Fibroblast of the conjunctiva (primary cell): ENCODE data around the gene PLXNA3.
"Not testable (repeated sequence)": the region's sequence is repeated elsewhere in the genome, so short reads cannot be mapped to it uniquely, and the experiment has no call there.

Source experiments
- DNase-seq: peaks from one replicate; pipeline ENCODE4 v3.0.0-alpha.2; 2010; ENCODE audit warnings: low read depth

PLXNA3 gene

GRCh38 chrX:154478728-154479622 lies 20.9 kb downstream of the PLXNA3 start, which contains the start of gene LAGE3:
LAGE3 (minus strand) TSS chrX:154479281; CDS start chrX:154478915, 366 bp downstream.
- DNase-seq, result peak; percentile 76

DNA sequence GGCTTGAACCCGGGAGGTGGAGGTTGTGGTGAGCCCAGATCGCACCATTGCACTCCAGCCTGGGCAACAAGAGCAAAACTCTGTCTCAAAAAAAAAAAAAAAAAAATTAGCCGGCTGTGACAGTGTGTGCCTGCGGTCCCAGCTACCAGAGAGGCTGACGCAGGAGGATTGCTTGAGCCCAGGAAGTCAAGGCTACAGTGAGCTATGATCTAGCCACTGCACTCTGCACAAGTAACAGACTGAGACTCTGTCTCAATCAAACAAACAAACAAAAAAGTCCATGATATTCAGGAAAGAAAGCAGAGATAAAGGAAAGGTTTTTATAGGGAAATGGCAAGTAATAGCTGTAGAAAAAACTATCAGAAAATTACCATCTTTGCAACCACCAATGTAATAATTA lies 23.1 kb downstream of the PLXNA3 start:
- DNase-seq, result no peak

GRCh38 chrX:154481911-154482601 lies 24.0 kb downstream of the PLXNA3 start:
- DNase-seq, result no peak

DNA sequence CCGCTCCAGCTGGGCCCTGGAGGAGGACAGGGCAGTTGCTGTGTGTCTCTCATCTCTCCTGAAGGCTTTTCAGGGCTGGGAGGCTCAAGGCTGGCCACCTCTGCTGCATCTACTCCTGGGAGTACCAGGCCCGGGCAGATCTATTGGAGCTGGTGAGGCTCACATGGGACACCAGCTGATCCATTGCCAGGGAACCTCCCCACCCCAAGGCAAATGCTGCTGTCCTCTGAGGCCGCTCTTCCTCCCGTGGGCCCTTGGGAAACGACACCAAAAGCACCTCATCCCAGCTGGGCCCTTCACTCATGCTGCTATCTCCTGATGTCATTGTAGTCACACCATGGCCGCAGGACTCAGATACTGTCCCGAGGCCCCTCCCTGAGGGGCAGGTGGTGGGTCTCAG lies 24.7 kb downstream of the PLXNA3 start:
- no peak for DNase-seq

- DNase-seq, result no peak
Measured at GRCh38 chrX:154483325-154483724, 25.2 kb downstream of the PLXNA3 start.

- no peak for DNase-seq
Measured at GRCh38 chrX:154484255-154485149, 26.4 kb downstream of the PLXNA3 start.

- DNase-seq, result no peak
Measured at GRCh38 chrX:154485150-154486051, 27.3 kb downstream of the PLXNA3 start.

DNA sequence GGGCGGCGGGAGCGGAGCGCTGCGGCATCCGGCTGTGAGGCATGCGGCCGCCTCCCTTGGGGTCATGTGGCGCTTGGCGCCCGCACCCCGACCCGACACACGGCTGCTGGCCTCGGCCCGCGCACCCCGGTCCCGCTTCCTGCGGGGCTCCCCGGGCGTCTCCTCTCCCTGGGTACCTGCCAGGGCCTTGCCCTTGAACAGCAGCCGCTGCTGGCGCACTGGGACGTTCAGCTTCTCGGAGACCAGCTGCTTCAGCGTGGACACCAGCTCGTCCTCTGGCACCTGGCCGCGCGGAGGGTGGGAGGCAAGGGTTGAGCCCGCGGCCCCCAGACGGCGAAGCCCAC lies 27.9 kb downstream of the PLXNA3 start:
- DNase-seq, result no peak

DNA sequence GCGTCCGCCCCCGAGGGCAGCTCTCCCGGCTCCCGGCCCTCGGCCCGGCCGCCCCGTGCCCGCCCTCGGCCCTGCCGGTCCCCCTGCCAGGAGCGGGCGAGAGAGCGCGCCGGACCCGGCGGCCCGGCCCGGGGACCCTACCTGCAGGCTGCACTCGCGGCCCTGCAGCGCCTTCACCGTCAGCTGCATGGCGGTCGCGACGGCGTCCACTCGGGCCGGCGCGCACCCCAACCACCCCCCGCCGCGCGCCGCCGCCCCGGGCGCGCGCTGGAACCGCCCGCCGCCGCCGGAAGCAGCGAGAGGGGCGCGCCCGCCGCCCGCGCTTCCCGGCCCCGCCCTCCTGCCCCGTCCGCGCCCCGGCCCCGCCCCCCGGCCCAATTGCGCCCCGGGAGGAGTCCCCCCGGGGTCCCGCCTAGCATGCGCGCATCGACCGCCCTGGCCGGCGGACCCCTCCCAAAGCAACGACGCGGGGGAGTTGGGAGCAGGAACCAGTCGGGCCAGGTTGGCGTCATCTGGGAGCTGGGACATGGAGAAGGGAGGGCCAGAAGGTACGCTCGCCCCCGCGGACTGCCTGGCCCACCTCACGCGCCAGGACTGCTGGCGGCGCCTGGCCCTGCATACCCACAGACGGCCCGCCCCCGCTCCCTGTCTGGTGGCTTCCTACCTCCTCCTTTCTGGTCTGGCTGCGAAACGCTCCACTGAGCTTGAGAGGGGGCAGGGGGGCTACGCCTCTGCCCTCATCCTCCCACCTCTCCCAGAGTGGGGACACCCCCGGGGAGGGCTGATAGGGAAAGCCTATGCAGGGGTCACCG lies 28.5 kb downstream of the PLXNA3 start, which contains the start of gene UBL4A:
Gene UBL4A (minus strand): TSS at position 220 of the 812 bp plus-strand sequence. CDS start 31 bp downstream, at position 189.
- DNase-seq, result no peak

GRCh38 chrX:154487518-154488290 lies 29.6 kb downstream of the PLXNA3 start:
- no peak for DNase-seq

DNA sequence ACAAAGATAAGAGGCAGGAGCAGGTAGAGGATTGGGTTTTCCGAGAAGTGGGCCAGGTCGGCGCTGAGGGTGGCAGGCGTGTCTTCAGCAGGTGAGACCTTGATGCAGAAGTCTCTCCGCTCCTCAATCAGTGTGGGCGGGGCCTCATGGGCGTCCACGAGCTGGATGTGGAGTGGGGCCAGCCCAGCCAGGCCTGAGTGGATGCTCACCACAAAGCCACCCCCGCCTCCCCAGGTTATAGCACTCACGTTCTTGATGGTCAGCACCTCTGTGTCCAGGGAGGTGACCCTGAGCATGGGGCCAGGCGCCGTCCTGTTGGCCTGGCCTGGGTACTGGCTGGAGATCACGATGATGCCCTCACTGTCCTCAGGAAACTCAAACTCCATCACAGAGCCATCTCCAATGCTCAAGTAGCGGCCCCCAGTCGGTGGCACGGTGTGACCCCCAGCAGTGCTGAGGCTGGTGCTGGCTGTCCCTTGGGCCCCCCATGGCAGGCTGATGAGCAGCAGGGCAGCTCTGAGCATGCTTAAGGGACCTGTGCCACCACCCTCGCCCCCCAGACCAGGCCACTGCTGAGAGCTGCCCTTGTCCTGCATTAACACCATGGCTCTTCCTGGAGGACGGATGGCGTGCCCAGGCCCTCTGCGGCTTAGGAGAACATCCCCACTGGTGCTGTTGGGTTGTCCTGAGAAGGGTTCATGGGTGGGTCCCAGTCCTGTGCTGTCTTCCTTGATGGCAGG lies 30.4 kb downstream of the PLXNA3 start:
- DNase-seq, result no peak

- DNase-seq, result no peak
Measured at GRCh38 chrX:154489182-154489581, 31.1 kb downstream of the PLXNA3 start.

DNA sequence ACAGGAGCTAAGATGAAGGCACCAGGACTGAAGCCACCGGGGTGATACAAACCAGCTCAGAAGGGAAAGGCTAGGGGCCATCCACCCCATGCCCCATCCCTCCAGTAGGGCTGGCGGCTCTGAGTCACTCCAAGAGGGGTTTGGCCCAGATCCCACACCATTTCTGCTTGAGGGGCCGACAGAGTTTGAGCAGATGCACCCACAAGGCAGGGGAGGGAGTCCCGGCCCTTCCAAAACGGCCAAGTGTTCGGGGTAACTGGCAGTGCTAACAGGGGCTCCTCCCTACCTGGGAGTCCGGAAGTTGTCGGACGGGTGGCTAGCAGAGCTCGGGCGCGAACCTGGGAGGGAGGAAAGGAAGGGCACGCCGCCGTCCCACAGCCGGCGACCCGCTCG lies 31.9 kb downstream of the PLXNA3 start:
- peak; percentile 26 for DNase-seq

GRCh38 chrX:154490414-154491083 lies 32.5 kb downstream of the PLXNA3 start, which contains the start of gene SLC10A3:
SLC10A3 (minus strand) TSS chrX:154490629; CDS start chrX:154488940, 1,689 bp downstream.
- DNase-seq, result peak; percentile 87

- DNase-seq, result no peak
Measured at GRCh38 chrX:154494715-154495114, 36.6 kb downstream of the PLXNA3 start.

- DNase-seq, result no peak
Measured at GRCh38 chrX:154495472-154495922, 37.4 kb downstream of the PLXNA3 start.

GRCh38 chrX:154496591-154497137 lies 38.6 kb downstream of the PLXNA3 start:
- DNase-seq, result not testable (repeated sequence)

DNA sequence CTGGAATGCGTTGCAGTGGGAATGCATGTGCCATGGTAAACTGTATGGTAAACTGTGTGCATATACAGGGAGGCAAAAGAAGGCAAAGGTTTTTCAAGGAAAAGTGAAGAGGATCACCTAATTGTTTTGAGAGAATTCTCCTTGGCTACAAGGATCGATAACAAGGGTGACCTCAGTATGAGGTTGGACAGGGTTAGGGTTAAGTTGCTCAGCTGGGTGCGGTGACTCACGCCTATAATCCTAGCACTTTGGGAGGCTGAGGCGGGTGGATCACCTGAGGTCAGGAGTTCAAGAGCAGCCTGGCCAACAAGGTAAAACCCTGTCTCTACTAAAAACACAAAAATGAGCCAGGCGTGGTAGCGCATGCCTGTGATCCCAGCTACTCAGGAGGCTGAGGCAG lies 43.3 kb downstream of the PLXNA3 start:
- not testable (repeated sequence) for DNase-seq
